ENCODE measurements around the gene AQP12B. TPM values are rescaled to one million over a fixed set of nuclear protein-coding genes. Genes with fewer than 3 reads are reported as not detected.

The AQP12B gene
- total and polyA plus RNA-seq, 10 of the 15 experiments (the other 5 are each of a cell fraction or from before 2014, with no cell fraction given), result not detected

GRCh38 chr2:240672076-240672700 is 10.5 kb downstream of the AQP12B start:
- H2AFZ ChIP-seq (ENCODE audit: control insufficient read depth, low read depth, low read length), result no peak overlapping the region
- POLR2A ChIA-PET, result no interaction called here
- H3K4me2 ChIP-seq (ENCODE audit: control insufficient read depth, insufficient read depth), result no peak overlapping the region
- DNase-seq (ENCODE audit: low read depth, low spot score) (no peak), FAIRE-seq (no peak), ATAC-seq (no peak)
- no TSS peak for BruUV-seq (replicated peaks)
- no peak overlapping the region for H3K4me3 ChIP-seq
- no peaks in the 10 kb centered on the region; the same call in 2 of the 3 replicates for H3K9me3 ChIP-seq (replicated peaks; ENCODE audit: control insufficient read depth, insufficient read depth, low read length)
- H3K36me3 ChIP-seq (ENCODE audit: control insufficient read depth in 2 of 2, insufficient read depth in 2 of 2, low read length in 1 of 2), result no peaks in the 10 kb centered on the region
- SMC1A ChIA-PET (ENCODE audit: uncharacterized antibody, unreplicated experiment), result no interaction called here
- H3K9ac ChIP-seq (ENCODE audit: control insufficient read depth, insufficient read depth, low read length), result no peak overlapping the region
- CTCF ChIA-PET, result no interaction called here
- no peaks in the 10 kb centered on the region for H4K20me1 ChIP-seq (ENCODE audit: control insufficient read depth, insufficient read depth)
- no peaks in the 10 kb centered on the region; a peak in 1 of 4 replicates for H3K27me3 ChIP-seq (replicated peaks in 1 of 2; ENCODE audit: control insufficient read depth in 2 of 2, insufficient read depth in 2 of 2, low read length in 1 of 2)
- H3K27ac ChIP-seq (ENCODE audit: control insufficient read depth, insufficient read depth), result no peak overlapping the region
- WGBS (ENCODE audit: insufficient coverage, insufficient replicate concordance, low lambda C conversion rate, missing lambda C conversion rate), result 81% methylated on average over 39 of the region's 46 CpGs
- in situ Hi-C loops (cut with MboI) (no loop called here), intact Hi-C loops (cut with micrococcal nuclease; ENCODE audit: unreplicated experiment) (no loop called here)
- no peaks in the 10 kb centered on the region for H3K79me2 ChIP-seq (ENCODE audit: control insufficient read depth, insufficient read depth, low read length)
- H3K4me1 ChIP-seq (ENCODE audit: control insufficient read depth, insufficient read depth, low read length), result no peaks in the 10 kb centered on the region
- RAD21 ChIA-PET (ENCODE audit: unreplicated experiment), result no interaction called here
- no peak for TF ChIP-seq TBL1XR1 (IDR thresholded peaks at IDR 0.05; ENCODE audit: low read depth, low read length)
- TF ChIP-seq CREM (IDR thresholded peaks at IDR 0.05; ENCODE audit: low read depth), result no peak
- TF ChIP-seq NR2C2 (IDR thresholded peaks at IDR 0.05; ENCODE audit: borderline replicate concordance, control insufficient read depth, insufficient read length, low read depth), result no peak
- no peak for TF ChIP-seq EGR1 (IDR thresholded peaks at IDR 0.05; ENCODE audit: borderline replicate concordance in 1 of 2, low read depth in 2 of 2, low read length in 2 of 2)
- no peak for TF ChIP-seq FOS (IDR thresholded peaks at IDR 0.05; ENCODE audit: borderline replicate concordance, extremely low read depth, insufficient read length)
- TF ChIP-seq YY1 (IDR thresholded peaks at IDR 0.05; ENCODE audit: low read depth, low read length), result no peak
- no peak for TF ChIP-seq HDAC6 (IDR thresholded peaks at IDR 0.05; ENCODE audit: unreplicated experiment)
- TF ChIP-seq EED (IDR thresholded peaks at IDR 0.05; ENCODE audit: low read depth), result no peak
- no peak for TF ChIP-seq NFYB (IDR thresholded peaks at IDR 0.05; ENCODE audit: insufficient read depth, low read depth, low read length)
- no peak for TF ChIP-seq BHLHE40 (IDR thresholded peaks at IDR 0.05; ENCODE audit: borderline replicate concordance in 1 of 2, low read depth in 2 of 2, low read length in 1 of 2)
